22Rv1 (cell line): ENCODE measurements around the gene GBP3.

ENCODE experiments used
- CTCF ChIP-seq: fragments of 450-650 bp; IDR thresholded peaks from 2 replicates; pipeline ENCODE4 v1.5.1; 2017; ENCODE audit warnings: mild to moderate bottlenecking
- ZFX ChIP-seq: fragments of 450-650 bp; IDR thresholded peaks from 2 replicates; pipeline ENCODE4 v1.6.1; 2017; ENCODE audit warnings: antibody characterized with exemption, borderline replicate concordance

GRCh38 chr1:88983791-88984559 lies 38.7 kb downstream of the GBP3 start:
- TF ChIP-seq CTCF: peak; percentile 71
- no peak for TF ChIP-seq ZFX
